ENCODE results near the gene GIT1. TPM values are rescaled to one million over a fixed set of nuclear protein-coding genes. Genes with fewer than 3 reads are reported as not detected.
A peak's percentile ranks its signal among the peaks of the same experiment; 100 is the strongest.

Gene GIT1, protein sequence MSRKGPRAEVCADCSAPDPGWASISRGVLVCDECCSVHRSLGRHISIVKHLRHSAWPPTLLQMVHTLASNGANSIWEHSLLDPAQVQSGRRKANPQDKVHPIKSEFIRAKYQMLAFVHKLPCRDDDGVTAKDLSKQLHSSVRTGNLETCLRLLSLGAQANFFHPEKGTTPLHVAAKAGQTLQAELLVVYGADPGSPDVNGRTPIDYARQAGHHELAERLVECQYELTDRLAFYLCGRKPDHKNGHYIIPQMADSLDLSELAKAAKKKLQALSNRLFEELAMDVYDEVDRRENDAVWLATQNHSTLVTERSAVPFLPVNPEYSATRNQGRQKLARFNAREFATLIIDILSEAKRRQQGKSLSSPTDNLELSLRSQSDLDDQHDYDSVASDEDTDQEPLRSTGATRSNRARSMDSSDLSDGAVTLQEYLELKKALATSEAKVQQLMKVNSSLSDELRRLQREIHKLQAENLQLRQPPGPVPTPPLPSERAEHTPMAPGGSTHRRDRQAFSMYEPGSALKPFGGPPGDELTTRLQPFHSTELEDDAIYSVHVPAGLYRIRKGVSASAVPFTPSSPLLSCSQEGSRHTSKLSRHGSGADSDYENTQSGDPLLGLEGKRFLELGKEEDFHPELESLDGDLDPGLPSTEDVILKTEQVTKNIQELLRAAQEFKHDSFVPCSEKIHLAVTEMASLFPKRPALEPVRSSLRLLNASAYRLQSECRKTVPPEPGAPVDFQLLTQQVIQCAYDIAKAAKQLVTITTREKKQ
- 48.2 and 60.9 TPM in 2 replicates for total RNA-seq (2014; rRNA removed; shearing (Covaris generic))
- 15.9 and 16.2 TPM in 2 replicates for polyA plus RNA-seq (2016; fragmentation: Nextera tagmentation; extraction: Ambion mirVana)
- long read RNA-seq, partial matches to known transcripts: 3 of 14 reads
- long read RNA-seq, other reads (novel, unspliced or antisense): 11 of 14 reads

DNA sequence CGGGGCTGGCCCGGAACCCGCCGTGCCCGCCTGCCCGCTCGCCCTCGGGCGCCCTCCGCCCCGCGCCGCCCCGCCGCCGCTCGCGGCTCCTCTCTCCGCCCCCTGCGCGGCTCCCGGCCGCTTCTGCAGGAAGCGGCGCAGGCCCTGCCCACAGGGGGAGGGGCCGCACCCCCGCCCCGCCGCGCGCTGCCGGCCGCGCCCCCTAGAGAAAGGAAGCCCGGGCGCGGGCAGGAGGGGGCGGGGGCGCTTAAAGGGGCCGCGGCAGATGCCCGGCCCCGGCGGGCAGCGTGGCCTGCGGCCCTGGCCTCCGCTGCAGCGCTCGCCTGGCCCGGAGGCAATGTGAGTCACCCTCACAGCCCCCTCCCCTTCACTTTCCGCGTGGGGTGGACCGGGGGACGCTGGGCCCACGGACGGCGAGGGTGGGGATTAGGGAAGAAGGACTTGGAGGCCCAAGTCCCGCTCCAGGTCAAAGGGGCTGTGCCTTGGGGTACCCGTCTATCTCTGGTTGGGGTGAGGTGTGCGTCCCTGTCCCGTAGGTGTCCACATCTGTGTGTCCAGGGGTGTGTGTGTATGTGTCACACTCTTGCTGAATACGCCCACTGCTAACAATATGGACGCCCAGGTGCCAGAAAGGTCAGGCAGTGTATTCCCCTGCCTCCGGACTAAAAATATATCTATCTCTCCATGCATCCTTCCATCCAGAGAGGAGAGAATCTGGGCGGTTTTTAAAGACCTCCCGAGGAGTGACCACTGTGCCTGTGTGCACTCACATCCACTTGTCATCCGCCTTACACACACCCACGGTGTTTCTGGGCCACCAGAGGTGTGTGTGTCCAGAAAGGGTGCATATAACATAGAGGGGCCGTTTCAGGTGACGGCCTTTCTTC, at the start of gene GIT1:
GIT1 (minus strand) TSS at position 125 of the 887 bp plus-strand sequence. CDS start 270 bp downstream, outside the sequence.
- H3K27me3 Mint-ChIP-seq (ENCODE audit: insufficient read depth, low read depth, poor library complexity): peaks cover 28% of the 10 kb centered on the region
- peak within 1 kb of the TSS; percentile 89 for H3K4me3 Mint-ChIP-seq
- ATAC-seq: peak; percentile 8
- peaks cover 46% of the 10 kb centered on the region for H3K4me1 Mint-ChIP-seq
- H3K4me2 ChIP-seq: peak within 1 kb of the TSS; percentile 99
- TF ChIP-seq ZNF331 (CRISPR knock-in tag; IDR thresholded peaks at IDR 0.05; ENCODE audit: low read depth): no peak
- TF ChIP-seq, protein P1, sequence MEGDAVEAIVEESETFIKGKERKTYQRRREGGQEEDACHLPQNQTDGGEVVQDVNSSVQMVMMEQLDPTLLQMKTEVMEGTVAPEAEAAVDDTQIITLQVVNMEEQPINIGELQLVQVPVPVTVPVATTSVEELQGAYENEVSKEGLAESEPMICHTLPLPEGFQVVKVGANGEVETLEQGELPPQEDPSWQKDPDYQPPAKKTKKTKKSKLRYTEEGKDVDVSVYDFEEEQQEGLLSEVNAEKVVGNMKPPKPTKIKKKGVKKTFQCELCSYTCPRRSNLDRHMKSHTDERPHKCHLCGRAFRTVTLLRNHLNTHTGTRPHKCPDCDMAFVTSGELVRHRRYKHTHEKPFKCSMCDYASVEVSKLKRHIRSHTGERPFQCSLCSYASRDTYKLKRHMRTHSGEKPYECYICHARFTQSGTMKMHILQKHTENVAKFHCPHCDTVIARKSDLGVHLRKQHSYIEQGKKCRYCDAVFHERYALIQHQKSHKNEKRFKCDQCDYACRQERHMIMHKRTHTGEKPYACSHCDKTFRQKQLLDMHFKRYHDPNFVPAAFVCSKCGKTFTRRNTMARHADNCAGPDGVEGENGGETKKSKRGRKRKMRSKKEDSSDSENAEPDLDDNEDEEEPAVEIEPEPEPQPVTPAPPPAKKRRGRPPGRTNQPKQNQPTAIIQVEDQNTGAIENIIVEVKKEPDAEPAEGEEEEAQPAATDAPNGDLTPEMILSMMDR (conservative IDR thresholded peaks at IDR 0.05; ENCODE audit: low read depth in 2 of 2): peak in 1 of 2 experiments; percentile 8; a peak in 1 of 4 replicates
- TF ChIP-seq EZH2 (IDR thresholded peaks at IDR 0.05; ENCODE audit: low read depth, unreplicated experiment): peak; percentile 20
- no peak for TF ChIP-seq JUNB (IDR thresholded peaks at IDR 0.05; ENCODE audit: unreplicated experiment)
- peak; percentile 34; the same call in 1 of the 2 replicates for TF ChIP-seq POLR2AphosphoS5 (IDR thresholded peaks at IDR 0.05; ENCODE audit: low read depth)
- TF ChIP-seq, protein P2, sequence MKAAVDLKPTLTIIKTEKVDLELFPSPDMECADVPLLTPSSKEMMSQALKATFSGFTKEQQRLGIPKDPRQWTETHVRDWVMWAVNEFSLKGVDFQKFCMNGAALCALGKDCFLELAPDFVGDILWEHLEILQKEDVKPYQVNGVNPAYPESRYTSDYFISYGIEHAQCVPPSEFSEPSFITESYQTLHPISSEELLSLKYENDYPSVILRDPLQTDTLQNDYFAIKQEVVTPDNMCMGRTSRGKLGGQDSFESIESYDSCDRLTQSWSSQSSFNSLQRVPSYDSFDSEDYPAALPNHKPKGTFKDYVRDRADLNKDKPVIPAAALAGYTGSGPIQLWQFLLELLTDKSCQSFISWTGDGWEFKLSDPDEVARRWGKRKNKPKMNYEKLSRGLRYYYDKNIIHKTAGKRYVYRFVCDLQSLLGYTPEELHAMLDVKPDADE (IDR thresholded peaks at IDR 0.05): no peak
- TF ChIP-seq, protein P3, sequence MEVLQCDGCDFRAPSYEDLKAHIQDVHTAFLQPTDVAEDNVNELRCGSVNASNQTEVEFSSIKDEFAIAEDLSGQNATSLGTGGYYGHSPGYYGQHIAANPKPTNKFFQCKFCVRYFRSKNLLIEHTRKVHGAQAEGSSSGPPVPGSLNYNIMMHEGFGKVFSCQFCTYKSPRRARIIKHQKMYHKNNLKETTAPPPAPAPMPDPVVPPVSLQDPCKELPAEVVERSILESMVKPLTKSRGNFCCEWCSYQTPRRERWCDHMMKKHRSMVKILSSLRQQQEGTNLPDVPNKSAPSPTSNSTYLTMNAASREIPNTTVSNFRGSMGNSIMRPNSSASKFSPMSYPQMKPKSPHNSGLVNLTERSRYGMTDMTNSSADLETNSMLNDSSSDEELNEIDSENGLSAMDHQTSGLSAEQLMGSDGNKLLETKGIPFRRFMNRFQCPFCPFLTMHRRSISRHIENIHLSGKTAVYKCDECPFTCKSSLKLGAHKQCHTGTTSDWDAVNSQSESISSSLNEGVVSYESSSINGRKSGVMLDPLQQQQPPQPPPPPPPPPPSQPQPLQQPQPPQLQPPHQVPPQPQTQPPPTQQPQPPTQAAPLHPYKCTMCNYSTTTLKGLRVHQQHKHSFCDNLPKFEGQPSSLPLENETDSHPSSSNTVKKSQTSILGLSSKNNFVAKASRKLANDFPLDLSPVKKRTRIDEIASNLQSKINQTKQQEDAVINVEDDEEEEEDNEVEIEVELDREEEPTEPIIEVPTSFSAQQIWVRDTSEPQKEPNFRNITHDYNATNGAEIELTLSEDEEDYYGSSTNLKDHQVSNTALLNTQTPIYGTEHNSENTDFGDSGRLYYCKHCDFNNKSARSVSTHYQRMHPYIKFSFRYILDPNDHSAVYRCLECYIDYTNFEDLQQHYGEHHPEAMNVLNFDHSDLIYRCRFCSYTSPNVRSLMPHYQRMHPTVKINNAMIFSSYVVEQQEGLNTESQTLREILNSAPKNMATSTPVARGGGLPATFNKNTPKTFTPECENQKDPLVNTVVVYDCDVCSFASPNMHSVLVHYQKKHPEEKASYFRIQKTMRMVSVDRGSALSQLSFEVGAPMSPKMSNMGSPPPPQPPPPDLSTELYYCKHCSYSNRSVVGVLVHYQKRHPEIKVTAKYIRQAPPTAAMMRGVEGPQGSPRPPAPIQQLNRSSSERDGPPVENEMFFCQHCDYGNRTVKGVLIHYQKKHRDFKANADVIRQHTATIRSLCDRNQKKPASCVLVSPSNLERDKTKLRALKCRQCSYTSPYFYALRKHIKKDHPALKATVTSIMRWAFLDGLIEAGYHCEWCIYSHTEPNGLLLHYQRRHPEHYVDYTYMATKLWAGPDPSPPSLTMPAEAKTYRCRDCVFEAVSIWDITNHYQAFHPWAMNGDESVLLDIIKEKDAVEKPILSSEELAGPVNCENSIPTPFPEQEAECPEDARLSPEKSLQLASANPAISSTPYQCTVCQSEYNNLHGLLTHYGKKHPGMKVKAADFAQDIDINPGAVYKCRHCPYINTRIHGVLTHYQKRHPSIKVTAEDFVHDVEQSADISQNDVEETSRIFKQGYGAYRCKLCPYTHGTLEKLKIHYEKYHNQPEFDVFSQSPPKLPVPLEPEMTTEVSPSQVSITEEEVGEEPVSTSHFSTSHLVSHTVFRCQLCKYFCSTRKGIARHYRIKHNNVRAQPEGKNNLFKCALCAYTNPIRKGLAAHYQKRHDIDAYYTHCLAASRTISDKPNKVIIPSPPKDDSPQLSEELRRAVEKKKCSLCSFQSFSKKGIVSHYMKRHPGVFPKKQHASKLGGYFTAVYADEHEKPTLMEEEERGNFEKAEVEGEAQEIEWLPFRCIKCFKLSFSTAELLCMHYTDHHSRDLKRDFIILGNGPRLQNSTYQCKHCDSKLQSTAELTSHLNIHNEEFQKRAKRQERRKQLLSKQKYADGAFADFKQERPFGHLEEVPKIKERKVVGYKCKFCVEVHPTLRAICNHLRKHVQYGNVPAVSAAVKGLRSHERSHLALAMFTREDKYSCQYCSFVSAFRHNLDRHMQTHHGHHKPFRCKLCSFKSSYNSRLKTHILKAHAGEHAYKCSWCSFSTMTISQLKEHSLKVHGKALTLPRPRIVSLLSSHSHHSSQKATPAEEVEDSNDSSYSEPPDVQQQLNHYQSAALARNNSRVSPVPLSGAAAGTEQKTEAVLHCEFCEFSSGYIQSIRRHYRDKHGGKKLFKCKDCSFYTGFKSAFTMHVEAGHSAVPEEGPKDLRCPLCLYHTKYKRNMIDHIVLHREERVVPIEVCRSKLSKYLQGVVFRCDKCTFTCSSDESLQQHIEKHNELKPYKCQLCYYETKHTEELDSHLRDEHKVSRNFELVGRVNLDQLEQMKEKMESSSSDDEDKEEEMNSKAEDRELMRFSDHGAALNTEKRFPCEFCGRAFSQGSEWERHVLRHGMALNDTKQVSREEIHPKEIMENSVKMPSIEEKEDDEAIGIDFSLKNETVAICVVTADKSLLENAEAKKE (CRISPR knock-in tag; IDR thresholded peaks at IDR 0.05): no peak
- no peak for TF ChIP-seq STAT1 (IDR thresholded peaks at IDR 0.05; ENCODE audit: unreplicated experiment)
- no peaks in the 10 kb centered on the region; the same call in 2 of the 3 replicates for H3K36me3 Mint-ChIP-seq (ENCODE audit: low read depth)
- peaks cover 19% of the 10 kb centered on the region for H3F3A ChIP-seq (replicated peaks; ENCODE audit: low read depth)
- H3K4me3 ChIP-seq: peak within 1 kb of the TSS; percentile 82
- H3K9me2 ChIP-seq (ENCODE audit: insufficient read depth): no peaks in the 10 kb centered on the region
- peak; percentile 94 for DNase-seq (ENCODE audit: low spot score)
- no peaks in the 10 kb centered on the region for H3K9me3 Mint-ChIP-seq
- H3K27ac Mint-ChIP-seq: no peak within 1 kb of the TSS
- peaks cover 40% of the 10 kb centered on the region for H3K79me2 ChIP-seq (replicated peaks; ENCODE audit: insufficient read depth)
- no peaks in the 10 kb centered on the region for H3K36me3 ChIP-seq (ENCODE audit: insufficient read depth)
- H3K4me1 ChIP-seq (ENCODE audit: insufficient read depth): peaks cover 37% of the 10 kb centered on the region
- peaks cover 15% of the 10 kb centered on the region for H4K20me1 ChIP-seq (replicated peaks; ENCODE audit: insufficient read depth)
- H3K27me3 ChIP-seq (ENCODE audit: insufficient read depth): peaks cover 12% of the 10 kb centered on the region
- no peak within 1 kb of the TSS for H3K27ac ChIP-seq (ENCODE audit: low read depth)
- H2AFZ ChIP-seq: peak within 1 kb of the TSS; percentile 99

Data from GM23338 (cell line).